Heart right ventricle (tissue), 16 donors: Measurements from ENCODE around the gene CDKN2B-AS1. TPM values are rescaled to one million over a fixed set of nuclear protein-coding genes. Genes with fewer than 3 reads are reported as not detected.

Experiments
- ATAC-seq, 8 donors: fragments of 200-7000 bp; cut with Tn5 transposase; one replicate each; pipeline ENCODE4 v1.9.1; 2020; ENCODE audit warnings: mild to moderate bottlenecking in 8 of 8, moderate library complexity in 8 of 8, moderate number of reproducible peaks in 1 of 8
- DNase-seq, 2 donors: peaks; one replicate each; pipeline ENCODE4 v3.0.0-alpha.2; 2020
- H3K27ac ChIP-seq, 10 donors: fragments of 200-600 bp; sonication (generic) in 2 of 10; one replicate each; pipeline versions ENCODE4 v1.5.0 to v1.8.0; 2020 to 2022; ENCODE audit warnings: mild to moderate bottlenecking in 3 of 10
- H3K27me3 ChIP-seq, 7 donors: fragments of 200-600 bp; one replicate each; pipeline ENCODE4 v1.8.0; 2021 to 2022; ENCODE audit warnings: mild to moderate bottlenecking in 2 of 7
- H3K36me3 ChIP-seq, 9 donors: fragments of 200-600 bp; sonication (generic) in 1 of 9; one replicate each; pipeline versions ENCODE4 v1.5.0 to v1.8.0; 2020 to 2022; ENCODE audit warnings: mild to moderate bottlenecking in 2 of 9
- H3K4me1 ChIP-seq, 9 donors: fragments of 200-600 bp; sonication (generic) in 1 of 9; one replicate each; pipeline versions ENCODE4 v1.5.0 to v1.8.0; 2020 to 2022; ENCODE audit warnings: mild to moderate bottlenecking in 4 of 9
- H3K4me3 ChIP-seq, 10 donors: fragments of 200-600 bp; sonication (generic) in 2 of 10; one replicate each; pipeline versions ENCODE4 v1.5.0 to v1.8.0; 2020 to 2022; ENCODE audit warnings: mild to moderate bottlenecking in 7 of 10, moderate library complexity in 2 of 10
- H3K9me3 ChIP-seq, 11 donors: fragments of 200-600 bp in 10 of 11; sonication (generic) in 2 of 11; one replicate each; pipeline versions ENCODE4 v1.5.0 to v1.8.0; 2013 to 2022; ENCODE audit warnings: mild to moderate bottlenecking in 2 of 11, control low read depth in 1 of 11, moderate library complexity in 1 of 11
- CTCF ChIP-seq, 9 donors: fragments of 200-600 bp; sonication (generic) in 2 of 9; IDR thresholded peaks; one replicate each; pipeline versions ENCODE4 v1.5.0 to v1.8.0; 2021 to 2022; ENCODE audit warnings: antibody characterized with exemption in 9 of 9, mild to moderate bottlenecking in 5 of 9, moderate library complexity in 1 of 9
- WGBS, 2 donors: extraction: QIAGEN DNeasy Blood & Tissue Kit; methylation state at CpG; one replicate each; pipeline ENCODE4 v1.1.7; 2013; ENCODE audit warnings: inconsistent platforms in 1 of 2; 5-methylcytosine and 5-hydroxymethylcytosine counted together
- intact Hi-C, 10 donors: fragments of 100-400 bp; cut with DNase I; formaldehyde crosslinking; loops; one replicate each; pipeline versions ENCODE4 v1.11.1 to v1.14.2; 2022
- polyA plus RNA-seq, 2 donors: library from polyadenylated mRNA; stranded (reverse); fragments of 200-250 nt; gene quantifications; one replicate each; pipeline ENCODE4 v1.2.3, GENCODE V29; 2013
- total RNA-seq, 10 donors: library from RNA; stranded (reverse); fragmentation: NEBNext Ultra II Directional in 3 of 10; extraction: Animal tissue kit (Norgen Biotek cat#: 25700) in 3 of 10; gene quantifications; one replicate each; pipeline versions ENCODE4 v1.2.1 to v1.2.4, GENCODE V29; 2021 to 2023
- donor health status: Arrhythmogenic right ventricular cardiomyopathy.
- donor health status: ischemic (EF 13 %, LVEDD 7.1; RV severe dilation, severe dysfunction).
- donor health status: healthy with polysubstance abuse.
- donor health status: DM: no; HTN: yes; CAD: no.
- donor health status: DM: no; HTN: no; CAD: no.
- donor health status: ischemic (EF 25% LVEDD 6.9; RV normal size, moderate dysfunction).
- donor health status: ischemic (EF 25% LVEDD 5.7; RV mildly dilated, moderate dysfunction).
- donor health status: healthy.
- donor health status: DM: yes; HTN: yes; CAD: no.
- donor health status: Ischemic cardiomyopathy.
- donor health status: ischemic (EF 35%, LVEDD 5.7; RV mildly dilated, moderate dysfunction).
- donor health status: nonischemic (EF 11% LVEDD 7.7; RV severe dilation, severe dysfunction).
- donor health status: DM: yes; HTN: yes; CAD: no.
- donor health status: PGD.
- donor health status: ischemic (EF 29% LVEDD 5.4; RV normal size, mild dysfunction).
- donor health status: nonischemic (EF 23%, LVEDD 6.1; RV moderate dilation, normal function).

The CDKN2B-AS1 gene
- total and polyA plus RNA-seq, 12 donors, result 0.14 to 0.45 (median 0.30) TPM; not detected in 9

- TF ChIP-seq CTCF (IDR thresholded peaks at IDR 0.05), result no peak
- H3K27ac ChIP-seq, result no peak overlapping the region
Measured at GRCh38 chr9:22035591-22036011, 41.0 kb downstream of the CDKN2B-AS1 start.

GRCh38 chr9:22036866-22037626, 42.5 kb downstream of the CDKN2B-AS1 start:
- Histone ChIP-seq H3K27me3 (no peaks in the 10 kb centered on the region), H3K9me3 (no peaks in the 10 kb centered on the region), H3K4me1 (peaks cover 0 to 20% (median 0%) of the 10 kb centered on the region in 9 donors), H3K27ac (no peak overlapping the region), H3K4me3 (no peak overlapping the region), H3K36me3 (no peaks in the 10 kb centered on the region)
- TF ChIP-seq CTCF (IDR thresholded peaks at IDR 0.05), result no peak
- no peak for ATAC-seq
- WGBS, 2 donors, result 87 to 89% methylated on average over 4 of the region's 4 CpGs
- intact Hi-C loops, result loop anchor here in 7 of 10 donors (5.0 to 10.0 kb wide), 4 partner anchors 198 to 225 kb away; no protein-coding TSS in a partner anchor
- no peak for DNase-seq

More at GRCh38 chr9:22035591-22036011, 41.0 kb downstream of the CDKN2B-AS1 start:
- no peak for DNase-seq
- H3K9me3 ChIP-seq, result no peaks in the 10 kb centered on the region
- intact Hi-C loops, result loop anchor here in 7 of 10 donors (5.0 to 10.0 kb wide), 4 partner anchors 199 to 223 kb away; no protein-coding TSS in a partner anchor
- no peak overlapping the region for H3K4me3 ChIP-seq
- H3K27me3 ChIP-seq, result no peaks in the 10 kb centered on the region
- 73 to 82% methylated on average over 2 of the region's 2 CpGs for WGBS, 2 donors
- no peaks in the 10 kb centered on the region for H3K36me3 ChIP-seq
- no peak for ATAC-seq
- H3K4me1 ChIP-seq, result peaks cover 0 to 21% (median 0%) of the 10 kb centered on the region in 9 donors

- Histone ChIP-seq H3K36me3 (no peaks in the 10 kb centered on the region), H3K27ac (no peak overlapping the region), H3K27me3 (no peaks in the 10 kb centered on the region), H3K9me3 (no peaks in the 10 kb centered on the region), H3K4me1 (peaks cover 0 to 20% (median 0%) of the 10 kb centered on the region in 9 donors), H3K4me3 (no peak overlapping the region)
- no peak for DNase-seq
- ATAC-seq, result no peak
- 29 to 33% methylated on average over 2 of the region's 2 CpGs for WGBS, 2 donors
- intact Hi-C loops, result loop anchor here in 8 of 10 donors (1.0 to 10.0 kb wide), 6 partner anchors 197 to 226 kb away; no protein-coding TSS in a partner anchor
- TF ChIP-seq CTCF (IDR thresholded peaks at IDR 0.05), result peak; percentile 13 to 68 (median 55)
Measured at GRCh38 chr9:22037954-22038690, 43.5 kb downstream of the CDKN2B-AS1 start.

GRCh38 chr9:22039258-22039657, 44.7 kb downstream of the CDKN2B-AS1 start:
- TF ChIP-seq CTCF (IDR thresholded peaks at IDR 0.05), result no peak
- Histone ChIP-seq H3K4me1 (peaks cover 0 to 22% (median 0%) of the 10 kb centered on the region in 9 donors), H3K4me3 (no peak overlapping the region), H3K27me3 (no peaks in the 10 kb centered on the region), H3K36me3 (no peaks in the 10 kb centered on the region), H3K27ac (no peak overlapping the region), H3K9me3 (no peaks in the 10 kb centered on the region)
- 85 to 88% methylated on average over 3 of the region's 3 CpGs for WGBS, 2 donors
- DNase-seq (no peak), ATAC-seq (no peak)
- intact Hi-C loops, result loop anchor here in 8 of 10 donors (2.0 to 10.0 kb wide), 5 partner anchors 196 to 227 kb away; no protein-coding TSS in a partner anchor
